A673 (cell line): ENCODE results near the gene ZBTB20.

Source experiments
- EZH2 ChIP-seq: fragments of 200-600 bp; sonication (generic); IDR thresholded peaks from 2 replicates; pipeline ENCODE4 v1.6.1; 2017; ENCODE audit warnings: borderline replicate concordance, low read depth, mild to moderate bottlenecking, mixed read lengths, antibody characterized with exemption, low read length; ENCODE audit not compliant: poor library complexity, severe bottlenecking
- TF ChIP-seq, protein P1 (sequence below): fragments of 300-800, 200-600 bp; sonication (generic); conservative IDR thresholded peaks from 2 replicates; pipeline ENCODE4 v1.5.1; 2017; ENCODE audit warnings: low read depth, mild to moderate bottlenecking, antibody characterized with exemption, low read length, moderate library complexity, mixed read lengths

GRCh38 chr3:114314282-114314681 lies 832.8 kb downstream of the ZBTB20 start:
- TF ChIP-seq, protein P1, sequence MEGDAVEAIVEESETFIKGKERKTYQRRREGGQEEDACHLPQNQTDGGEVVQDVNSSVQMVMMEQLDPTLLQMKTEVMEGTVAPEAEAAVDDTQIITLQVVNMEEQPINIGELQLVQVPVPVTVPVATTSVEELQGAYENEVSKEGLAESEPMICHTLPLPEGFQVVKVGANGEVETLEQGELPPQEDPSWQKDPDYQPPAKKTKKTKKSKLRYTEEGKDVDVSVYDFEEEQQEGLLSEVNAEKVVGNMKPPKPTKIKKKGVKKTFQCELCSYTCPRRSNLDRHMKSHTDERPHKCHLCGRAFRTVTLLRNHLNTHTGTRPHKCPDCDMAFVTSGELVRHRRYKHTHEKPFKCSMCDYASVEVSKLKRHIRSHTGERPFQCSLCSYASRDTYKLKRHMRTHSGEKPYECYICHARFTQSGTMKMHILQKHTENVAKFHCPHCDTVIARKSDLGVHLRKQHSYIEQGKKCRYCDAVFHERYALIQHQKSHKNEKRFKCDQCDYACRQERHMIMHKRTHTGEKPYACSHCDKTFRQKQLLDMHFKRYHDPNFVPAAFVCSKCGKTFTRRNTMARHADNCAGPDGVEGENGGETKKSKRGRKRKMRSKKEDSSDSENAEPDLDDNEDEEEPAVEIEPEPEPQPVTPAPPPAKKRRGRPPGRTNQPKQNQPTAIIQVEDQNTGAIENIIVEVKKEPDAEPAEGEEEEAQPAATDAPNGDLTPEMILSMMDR = no peak
- TF ChIP-seq EZH2 = no peak
